Stimulated activated CD4-positive, alpha-beta T cell treated with anti-CD3 and anti-CD28 coated beads, Interleukin-2, amount 100 ng/mL, for 4 hours (primary cell): ENCODE measurements around the gene IGF2.
"Not testable (repeated sequence)": the region's sequence is repeated elsewhere in the genome, so short reads cannot be mapped to it uniquely, and the experiment has no call there.

Source experiments
- DNase-seq: peaks from one replicate; pipeline ENCODE4 v3.0.0-alpha.2; 2020; ENCODE audit warnings: low read depth

Gene IGF2

DNA sequence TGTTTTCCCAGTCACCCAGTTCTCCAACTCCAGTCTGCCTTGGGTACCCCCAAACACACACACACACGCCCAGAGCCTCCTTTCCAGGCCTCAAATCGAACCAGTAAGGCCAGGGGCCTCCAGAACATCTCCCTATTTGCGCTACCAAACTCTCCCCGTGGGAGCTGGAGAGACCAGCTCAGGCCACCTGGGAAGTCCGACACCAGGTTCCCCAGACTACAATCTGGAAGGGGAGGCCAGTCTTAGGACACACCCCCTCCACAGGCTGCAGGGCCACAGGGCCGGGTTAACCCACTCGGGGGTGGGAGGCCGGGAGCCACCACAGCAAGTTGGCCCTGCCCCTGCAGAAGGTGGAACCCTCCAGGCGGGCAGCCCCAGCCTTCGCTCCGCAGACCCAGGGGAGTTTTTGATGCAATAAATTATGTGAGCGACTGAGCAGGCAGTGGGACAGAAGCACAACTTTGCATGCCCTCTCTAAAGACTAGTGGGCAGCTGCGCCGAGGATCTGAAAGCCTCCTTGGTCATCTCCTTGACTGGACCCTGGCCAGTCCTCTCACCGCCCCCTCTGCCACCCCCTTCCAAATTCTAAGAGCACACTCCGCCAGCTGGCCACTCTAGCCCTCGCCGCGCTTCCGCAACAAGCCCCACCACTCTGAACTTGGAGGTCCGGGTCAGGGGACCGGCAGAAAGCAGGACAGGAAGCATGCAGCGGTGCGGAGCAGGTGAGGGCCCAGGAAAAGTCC lies 2.8 kb downstream of the IGF2 start:
- no peak for DNase-seq

- DNase-seq = no peak
Observed at GRCh38 chr11:2135648-2136201, 3.5 kb downstream of the IGF2 start.

GRCh38 chr11:2135018-2135569 lies 4.1 kb downstream of the IGF2 start:
- DNase-seq = no peak

- no peak for DNase-seq
Observed at GRCh38 chr11:2134022-2135010, 4.9 kb downstream of the IGF2 start.

DNA sequence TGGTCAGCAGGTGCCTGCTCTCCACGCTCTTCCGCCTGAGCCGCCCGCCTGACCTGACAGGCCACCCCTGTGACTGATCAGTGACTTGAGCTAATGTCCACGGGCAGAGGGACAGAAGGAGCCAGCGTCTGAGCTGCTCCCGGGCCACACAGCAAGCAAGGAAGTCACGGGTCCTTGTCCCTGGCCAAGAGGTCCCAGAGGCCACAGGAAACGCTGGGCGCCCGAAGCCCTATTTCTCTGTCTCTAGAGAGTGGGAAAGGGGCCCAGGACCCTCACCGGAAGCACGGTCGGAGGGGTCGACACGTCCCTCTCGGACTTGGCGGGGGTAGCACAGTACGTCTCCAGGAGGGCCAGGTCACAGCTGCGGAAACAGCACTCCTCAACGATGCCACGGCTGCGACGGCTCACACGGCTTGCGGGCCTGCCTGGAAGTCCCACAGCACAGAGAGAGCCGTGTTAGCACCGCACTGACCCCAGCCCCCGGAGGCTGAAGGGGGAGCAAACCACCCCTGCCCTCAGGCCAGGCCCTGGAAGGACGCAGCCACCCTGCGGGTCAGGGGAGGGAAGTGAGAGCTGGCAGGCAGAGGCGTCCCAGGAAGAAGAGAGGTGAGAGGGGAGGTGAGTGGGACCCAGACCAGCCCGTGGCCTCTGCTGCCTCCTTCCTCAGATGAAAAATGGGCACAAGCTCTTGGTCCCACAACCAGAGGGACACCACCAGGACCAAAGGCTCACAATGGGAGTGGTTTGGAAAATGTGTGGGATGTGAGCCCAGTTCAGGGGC lies 5.8 kb downstream of the IGF2 start:
- no peak for DNase-seq

- DNase-seq = no peak
Observed at GRCh38 chr11:2132874-2133240, 6.3 kb downstream of the IGF2 start.

- DNase-seq = no peak
Observed at GRCh38 chr11:2132246-2132645, 6.9 kb downstream of the IGF2 start.

- no peak for DNase-seq
Observed at GRCh38 chr11:2131371-2132236, 7.6 kb downstream of the IGF2 start.

GRCh38 chr11:2130881-2131352 lies 8.3 kb downstream of the IGF2 start:
- DNase-seq = no peak

DNA sequence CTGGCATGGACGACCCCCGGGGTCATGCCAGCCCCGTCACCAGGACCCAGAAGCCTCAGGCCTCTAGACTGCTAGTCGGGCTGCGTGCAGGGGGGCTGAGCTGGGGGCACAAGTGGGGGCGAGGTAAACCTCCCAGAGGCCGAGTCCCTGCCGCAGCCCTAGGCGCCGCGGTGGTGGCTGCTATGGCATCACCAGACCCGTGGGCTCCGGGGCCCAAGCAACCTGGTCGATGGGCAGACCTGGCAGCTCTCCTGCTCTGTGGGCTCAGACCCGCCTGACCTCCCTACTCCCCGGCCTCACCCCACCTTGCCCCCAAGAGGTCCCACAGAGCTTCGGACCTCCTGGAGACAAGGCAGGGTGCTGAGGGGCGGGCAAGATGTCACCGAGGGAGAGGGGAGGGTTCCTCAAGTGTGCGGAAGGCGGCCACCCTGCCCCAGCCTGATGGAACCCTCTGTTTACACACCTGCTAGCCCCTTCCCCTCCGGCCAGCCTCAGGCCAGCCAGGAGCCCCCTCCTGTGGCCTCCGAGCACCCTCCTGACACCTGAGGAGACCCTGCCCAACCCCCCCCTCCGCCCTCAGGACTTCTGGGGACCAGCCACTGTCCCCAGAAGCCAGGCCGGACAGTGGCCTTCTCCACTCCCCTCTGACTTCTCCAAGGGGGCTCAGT lies 9.4 kb downstream of the IGF2 start:
- DNase-seq = no peak

DNA sequence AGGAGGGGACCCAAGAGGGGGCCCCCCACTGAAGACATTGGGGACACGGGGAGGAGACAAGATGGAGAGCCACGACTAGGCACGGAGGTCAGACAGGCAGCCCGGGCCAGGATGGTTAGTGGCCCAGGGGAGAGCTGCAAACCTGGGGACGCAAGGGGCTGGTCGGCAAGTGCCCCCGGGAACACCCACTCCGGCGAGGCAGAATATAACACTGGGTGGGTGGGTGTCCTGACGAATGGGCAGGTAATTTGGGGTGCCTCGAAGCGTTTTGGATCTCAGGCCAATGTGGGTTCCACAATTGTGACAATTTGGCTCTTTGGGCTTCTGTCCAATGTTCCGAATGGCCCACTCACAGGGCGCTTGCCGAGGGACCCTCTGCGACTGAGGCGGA lies 9.9 kb downstream of the IGF2 start:
- no peak for DNase-seq

DNA sequence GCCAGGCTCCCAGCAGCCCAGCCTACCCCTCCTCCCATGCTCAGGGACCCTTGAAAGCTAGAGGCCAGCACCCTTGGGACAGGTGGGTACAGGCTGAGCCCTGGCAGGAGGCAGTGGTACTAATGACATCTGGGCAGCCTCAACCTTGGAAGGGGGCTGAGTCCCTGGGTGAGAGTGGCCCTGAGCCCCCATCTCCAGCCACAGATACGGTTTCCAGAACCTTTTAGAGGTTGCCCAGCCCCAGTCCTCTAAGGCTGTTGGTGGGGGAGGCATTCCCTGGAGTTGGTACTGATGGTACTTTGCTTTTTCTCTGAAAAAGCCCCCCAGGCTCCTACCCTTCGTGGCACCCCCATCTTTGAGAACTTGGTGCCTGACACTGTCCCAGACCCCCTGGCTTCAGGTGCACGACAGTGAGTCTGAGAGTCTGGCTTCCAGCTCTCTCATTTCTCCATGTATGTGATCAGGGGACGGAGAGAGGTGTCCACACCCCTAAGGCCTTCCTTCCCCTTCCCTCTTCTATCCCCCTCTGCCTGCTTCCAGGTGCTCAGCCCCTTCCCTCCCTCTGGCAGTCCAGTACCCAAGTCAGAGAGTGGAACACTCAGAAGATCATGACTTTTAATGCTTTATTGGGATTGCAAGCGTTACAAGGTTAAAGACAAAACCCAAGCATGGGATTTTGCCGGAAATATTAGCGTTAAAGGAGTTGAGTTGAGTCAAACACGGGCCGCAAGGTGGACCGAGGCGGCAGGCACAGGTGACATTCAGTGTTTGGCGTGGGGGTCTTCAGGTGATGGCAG lies 10.5 kb downstream of the IGF2 start:
- no peak for DNase-seq

DNA sequence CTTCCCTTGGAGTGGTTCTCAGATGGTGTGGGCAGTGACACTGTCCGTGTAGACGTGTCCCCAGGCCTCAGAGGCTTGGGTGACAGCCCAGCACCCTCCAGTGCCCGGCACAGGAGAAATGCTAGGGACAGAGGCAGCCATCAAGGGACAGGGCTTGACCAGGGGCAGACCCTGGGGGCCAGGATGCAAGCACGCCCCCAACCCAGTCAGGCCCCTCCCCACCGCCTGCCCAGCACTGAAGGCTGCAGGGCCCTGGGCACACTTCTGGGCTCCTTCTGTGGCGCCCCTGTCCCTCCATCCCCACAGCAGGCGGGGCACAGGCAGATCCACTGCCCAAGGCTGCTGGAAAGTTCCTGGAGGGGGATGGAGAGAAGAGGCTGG lies 11.1 kb downstream of the IGF2 start:
- no peak for DNase-seq

GRCh38 chr11:2127482-2128129 lies 11.6 kb downstream of the IGF2 start:
- no peak for DNase-seq

DNA sequence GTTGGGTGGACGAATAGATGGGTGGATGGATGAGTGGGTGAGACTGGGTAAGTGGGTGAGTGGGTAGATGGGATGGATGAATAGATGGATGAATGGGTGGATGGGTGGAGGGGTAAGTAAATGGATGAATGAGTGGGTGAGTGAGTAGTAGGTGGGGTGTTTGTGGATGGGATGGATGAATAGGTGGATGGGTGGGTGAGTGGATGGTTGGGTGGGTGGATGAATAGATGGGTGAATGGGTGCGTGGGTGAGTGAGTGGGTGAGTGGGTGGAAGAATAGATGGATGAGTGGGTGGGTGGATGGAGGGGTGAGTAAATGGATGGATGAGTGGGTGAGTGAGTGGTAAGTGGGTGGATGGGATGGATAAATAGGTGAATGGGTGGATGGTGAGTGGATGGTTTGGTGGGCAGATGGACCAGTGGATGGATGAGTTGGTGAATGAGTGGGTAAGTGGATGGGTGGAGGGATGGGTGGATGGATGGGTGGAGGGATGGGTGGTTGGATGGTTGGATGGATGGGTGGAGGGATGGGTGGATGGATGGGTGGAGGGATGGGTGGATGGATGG lies 12.6 kb downstream of the IGF2 start:
- no peak for DNase-seq

- DNase-seq = not testable (repeated sequence)
Observed at GRCh38 chr11:2124736-2125484, 14.3 kb downstream of the IGF2 start.

DNA sequence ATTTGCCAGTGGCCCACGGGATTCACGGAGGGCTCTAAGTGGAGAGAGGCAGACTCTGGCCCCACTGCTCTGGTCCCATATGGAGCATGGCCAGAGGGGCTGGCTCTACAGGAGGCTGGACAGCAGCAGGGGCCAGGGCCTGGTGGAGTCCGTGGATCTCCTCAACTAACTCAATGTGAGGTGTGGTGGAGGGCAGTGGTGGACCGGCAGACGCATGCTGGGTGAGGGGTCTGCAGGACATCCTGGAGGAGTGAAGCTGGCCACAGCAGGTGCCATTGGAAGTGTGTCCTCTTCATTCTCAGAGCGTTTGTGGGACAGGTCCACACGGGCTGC lies 15.6 kb downstream of the IGF2 start:
- DNase-seq = no peak
